Eye (tissue), 1 donor: Measurements from ENCODE around the gene CEP85L.

Source experiments
- DNase-seq: peaks from one replicate; pipeline ENCODE4 v3.0.0-alpha.2; 2015

The CEP85L gene

DNA sequence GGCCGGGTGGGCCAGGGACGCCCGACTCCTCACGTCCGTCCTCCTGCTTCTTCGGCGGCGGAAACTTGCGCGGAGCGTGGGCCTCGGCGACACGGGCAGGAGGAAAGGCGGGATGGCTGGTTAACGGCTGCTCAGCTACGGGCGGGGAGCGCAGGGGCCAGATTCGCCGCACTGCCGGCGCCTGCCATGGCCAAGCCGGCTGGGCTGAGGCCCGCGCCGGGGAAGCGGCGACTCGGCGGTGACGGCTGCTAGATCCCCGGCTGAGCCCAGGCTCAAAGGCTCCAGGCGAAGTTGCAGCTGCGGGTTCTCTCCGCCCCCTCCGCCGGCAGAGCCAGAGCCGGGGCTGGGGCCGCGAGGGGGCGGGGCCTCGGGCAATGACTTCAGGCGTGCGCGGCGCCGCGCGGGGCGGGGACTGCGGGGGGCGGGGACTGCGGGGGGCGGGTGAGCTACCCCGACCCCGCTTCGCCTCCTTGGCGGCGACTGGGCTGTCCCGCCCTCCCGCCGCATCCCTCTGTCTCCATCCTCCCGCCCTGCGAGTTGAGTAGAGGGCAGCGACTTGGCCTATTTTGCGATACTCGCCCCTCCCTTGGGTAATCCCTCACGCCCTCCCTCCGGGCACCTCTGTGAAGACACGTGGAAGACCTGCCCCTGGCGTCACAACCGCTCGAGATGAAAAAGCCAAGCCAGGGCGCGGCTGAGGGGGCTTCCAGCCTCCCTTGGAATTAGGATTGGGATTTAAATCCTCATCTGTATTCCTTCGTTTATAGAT lies at the start of gene CEP85L:
TSS of gene CEP85L (minus strand) at position 310 of the 769 bp plus-strand sequence. CDS start 322 bp downstream, outside the sequence.
- peak; percentile 97 for DNase-seq

DNA sequence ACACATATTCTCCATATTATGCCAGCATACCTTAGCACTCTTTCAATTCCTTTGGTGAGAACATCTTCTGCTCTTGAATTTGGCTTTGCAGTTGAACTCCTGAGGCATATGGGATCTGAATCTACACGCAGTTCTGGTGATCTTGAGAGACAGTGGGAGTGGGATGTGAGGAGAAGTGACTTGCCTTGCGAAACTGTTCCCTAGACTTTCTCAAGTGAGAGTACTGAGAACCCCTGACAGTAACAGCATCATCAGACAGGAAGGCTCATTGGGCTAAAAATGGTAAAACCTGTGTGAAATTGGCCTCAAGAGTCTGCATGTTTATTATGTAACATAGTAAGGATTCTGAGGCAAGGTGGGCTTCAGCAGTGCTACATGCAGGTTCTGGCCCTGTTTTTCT lies 49.1 kb upstream of the CEP85L start:
- DNase-seq = no peak

- no peak for DNase-seq
Observed at GRCh38 chr6:118697554-118697953, 46.2 kb upstream of the CEP85L start.

- no peak for DNase-seq
Observed at GRCh38 chr6:118696271-118696670, 44.9 kb upstream of the CEP85L start.

DNA sequence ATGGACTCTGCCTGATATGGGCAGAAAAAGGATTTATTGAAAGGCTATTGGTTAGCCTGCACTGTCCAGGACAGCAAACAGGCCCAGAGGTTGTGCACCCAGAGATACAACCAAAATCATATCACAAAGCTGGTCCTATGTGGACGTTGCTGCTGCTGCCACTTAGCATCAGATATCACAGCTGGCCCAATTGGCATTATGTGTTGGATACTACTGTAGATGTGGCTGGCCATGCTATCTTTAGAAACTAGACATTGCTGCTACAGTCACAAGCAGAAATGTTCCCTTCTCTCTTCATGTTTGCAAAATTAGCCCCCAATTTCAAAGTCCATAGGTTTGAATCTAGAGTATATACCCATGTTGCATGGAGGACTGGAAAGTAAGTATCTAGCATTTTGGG lies 42.2 kb upstream of the CEP85L start:
- no peak for DNase-seq

- DNase-seq = no peak
Observed at GRCh38 chr6:118685823-118686449, 34.5 kb upstream of the CEP85L start.

- DNase-seq = no peak
Observed at GRCh38 chr6:118683881-118684872, 32.8 kb upstream of the CEP85L start.

GRCh38 chr6:118680452-118681095 lies 29.2 kb upstream of the CEP85L start:
- DNase-seq = no peak

- no peak for DNase-seq
Observed at GRCh38 chr6:118679327-118679901, 28.0 kb upstream of the CEP85L start.

DNA sequence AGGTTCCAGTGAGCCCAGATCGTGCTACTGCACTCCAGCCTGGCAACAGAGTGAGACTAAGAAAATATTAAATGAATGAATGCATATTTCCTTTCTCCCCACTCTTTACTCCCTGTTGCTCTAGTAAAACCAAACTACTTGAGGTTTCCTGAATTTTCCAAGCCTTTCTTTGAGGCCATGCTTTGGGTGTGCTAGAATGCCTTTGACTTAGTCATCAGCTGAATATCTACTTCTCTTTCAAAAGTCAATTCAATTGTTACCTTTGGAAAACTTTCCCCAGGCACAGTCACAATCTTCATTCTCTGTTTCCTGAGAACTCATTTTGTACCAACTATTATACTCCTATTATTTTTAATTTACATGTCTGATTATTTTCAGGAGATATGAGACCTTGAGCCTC lies 27.5 kb upstream of the CEP85L start:
- no peak for DNase-seq

- DNase-seq = no peak
Observed at GRCh38 chr6:118677193-118677592, 25.8 kb upstream of the CEP85L start.

DNA sequence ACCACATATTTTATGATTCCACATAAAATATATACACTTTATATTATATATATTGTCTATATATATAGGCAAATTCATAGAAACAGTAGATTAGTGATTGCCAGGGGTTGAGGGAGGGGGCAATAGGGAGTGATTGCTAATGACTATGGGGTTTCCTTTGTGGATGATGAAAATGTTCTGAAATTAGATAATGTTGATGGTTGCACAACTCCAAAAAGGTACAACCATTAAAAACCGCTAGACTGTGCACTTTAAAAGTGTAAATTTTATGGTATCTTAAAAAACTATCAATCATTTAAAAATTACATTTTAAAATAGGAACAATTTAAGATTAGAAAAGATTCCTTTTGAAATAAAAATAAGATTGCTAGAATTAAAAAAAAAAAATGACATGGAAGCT lies 23.8 kb upstream of the CEP85L start:
- no peak for DNase-seq

GRCh38 chr6:118674772-118675171 lies 23.4 kb upstream of the CEP85L start:
- DNase-seq = no peak

DNA sequence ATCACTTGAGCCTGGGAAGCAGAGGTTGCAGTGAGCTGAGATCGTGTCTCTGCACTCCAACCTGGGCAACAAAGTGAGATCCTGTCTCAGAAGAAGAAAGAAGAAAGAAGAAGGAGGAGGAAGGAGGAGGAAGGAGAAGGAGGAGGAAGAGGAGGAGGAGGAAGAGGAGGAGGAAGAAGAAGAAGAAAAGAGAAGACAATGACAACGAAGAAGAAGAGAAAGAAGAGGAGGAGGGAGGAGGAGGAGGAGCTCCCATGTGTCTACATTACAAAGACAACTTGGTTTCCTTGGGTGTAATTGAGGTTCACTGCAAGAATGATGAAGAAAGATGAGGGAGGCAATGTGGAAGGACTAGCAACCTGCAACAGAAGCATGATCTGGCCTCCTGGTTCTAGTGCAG lies 21.3 kb upstream of the CEP85L start:
- no peak for DNase-seq

GRCh38 chr6:118669561-118669960 lies 18.2 kb upstream of the CEP85L start:
- DNase-seq = no peak

GRCh38 chr6:118668761-118669385 lies 17.5 kb upstream of the CEP85L start:
- no peak for DNase-seq

GRCh38 chr6:118667988-118668387 lies 16.6 kb upstream of the CEP85L start:
- DNase-seq = no peak

DNA sequence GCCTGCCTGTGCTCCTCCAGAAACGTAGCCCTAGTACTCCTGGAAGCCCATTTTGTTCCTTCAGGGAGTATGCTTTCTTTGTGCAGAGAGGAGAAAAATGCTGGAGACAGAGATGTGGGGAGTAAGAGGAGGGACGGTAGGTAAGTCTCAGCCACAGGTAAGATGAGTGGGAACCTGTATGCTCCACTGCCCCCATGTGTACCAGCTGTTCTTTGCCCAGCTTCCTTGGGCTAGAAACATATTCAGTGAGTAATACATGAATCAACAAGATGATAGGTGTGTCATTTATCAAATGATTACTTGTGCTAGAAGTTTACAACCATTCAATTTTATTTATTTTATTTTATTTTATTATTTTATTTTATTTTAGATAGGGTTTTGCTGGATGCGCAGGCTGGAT lies 13.6 kb upstream of the CEP85L start:
- DNase-seq = no peak

DNA sequence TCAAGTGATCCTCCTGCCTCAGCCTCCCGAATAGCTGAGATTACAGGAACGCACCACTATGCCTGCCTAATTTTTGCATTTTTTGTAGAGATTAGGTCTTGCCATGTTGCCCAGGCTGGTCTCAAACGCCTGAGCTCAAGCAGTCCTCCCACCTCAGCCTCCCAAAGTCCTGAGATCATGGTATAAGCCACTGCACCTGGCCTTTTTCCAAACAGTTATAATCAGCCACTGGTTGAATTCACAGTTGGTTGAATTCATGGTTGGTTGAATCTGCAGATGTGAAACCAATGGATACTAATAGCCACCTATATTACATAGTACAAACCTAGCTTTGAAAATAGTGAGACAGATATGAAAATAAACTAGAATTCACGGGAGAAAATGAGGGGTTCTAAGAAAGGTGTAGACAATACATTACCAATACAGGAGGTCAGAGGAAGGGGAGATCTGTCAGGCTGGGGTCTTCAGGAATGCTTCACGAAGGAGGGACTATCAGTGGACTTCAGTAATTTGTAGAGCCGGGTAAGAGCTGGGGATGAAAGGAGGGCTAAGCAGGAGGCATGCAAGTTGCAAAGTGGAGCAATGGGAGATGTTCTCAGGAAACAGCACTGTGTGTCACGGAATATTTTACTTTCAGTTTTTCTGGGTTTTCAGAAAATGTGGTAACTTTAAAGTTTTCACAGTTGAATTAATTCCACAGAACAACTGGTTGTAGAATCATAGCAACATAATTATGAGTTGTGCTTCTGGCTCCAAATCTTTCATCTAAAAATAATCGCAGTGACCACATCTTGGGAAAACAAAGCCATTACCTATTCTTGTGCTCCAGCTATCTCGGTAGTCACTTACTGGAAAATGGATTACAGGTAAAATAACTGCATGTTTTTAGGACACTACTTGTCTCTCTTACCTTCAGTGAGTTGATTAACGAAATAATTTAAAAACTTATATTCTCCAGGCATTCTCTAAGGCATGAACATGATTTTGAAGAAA lies 12.9 kb upstream of the CEP85L start:
- DNase-seq = no peak

- DNase-seq = no peak
Observed at GRCh38 chr6:118661831-118662230, 10.4 kb upstream of the CEP85L start.

DNA sequence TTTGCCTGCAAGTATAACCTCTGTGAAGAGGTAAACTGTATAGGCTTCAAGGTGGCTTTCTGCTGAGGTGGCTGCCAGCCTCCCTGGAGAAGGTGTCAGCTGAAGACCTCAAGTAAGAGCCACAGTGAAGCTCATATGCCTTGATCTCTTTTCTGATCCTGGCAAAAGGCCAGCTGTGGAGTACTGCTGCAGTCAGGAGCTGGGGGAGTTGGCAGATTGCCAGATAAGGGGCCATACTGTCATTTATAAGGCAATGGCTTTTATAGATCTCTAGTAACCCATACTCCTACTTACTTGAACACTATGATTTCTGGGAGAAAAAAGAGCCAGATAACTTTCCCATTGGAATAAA lies 8.8 kb upstream of the CEP85L start:
- peak; percentile 70 for DNase-seq
